OCI-LY7 (cell line): ENCODE measurements around the gene DKK3. TPM values are rescaled to one million over a fixed set of nuclear protein-coding genes. Genes with fewer than 3 reads are reported as not detected.

Experiments used
- BruUV-seq: library from RNA; stranded (reverse); fragments of 400-500 nt; replicated peaks from 2 replicates; lab custom pipeline; 2021; lab: Mats Ljungman, UMichigan
- CTCF ChIA-PET: fragments of 300-600 bp; sonication (Branson Sonifier 250); formaldehyde crosslinking; loops from one replicate; lab custom pipeline; 2022; ENCODE audit warnings: antibody characterized with exemption; ENCODE audit not compliant: unreplicated experiment; lab: Charles Lee
- POLR2A ChIA-PET: fragments of 300-600 bp; sonication (Branson Sonifier 250); formaldehyde crosslinking; loops from one replicate; lab custom pipeline; 2022; ENCODE audit warnings: antibody characterized with exemption; lab: Charles Lee
- DNase-seq: peaks from one replicate; pipeline ENCODE4 v3.0.0-alpha.2; 2015; ENCODE audit warnings: low spot score
- H2AFZ ChIP-seq: fragments of 200-600 bp; sonication (generic), shearing (Covaris generic); 2 replicates; pipeline ENCODE4 v1.6.1; 2014; ENCODE audit warnings: mild to moderate bottlenecking, antibody characterized with exemption, low read length, moderate library complexity
- H3K27ac ChIP-seq: fragments of 200-600 bp; sonication (generic); 2 replicates; pipeline ENCODE4 v1.5.1; 2014; ENCODE audit warnings: mixed run types, low read depth, mild to moderate bottlenecking, moderate library complexity, low read length, inconsistent platforms; ENCODE audit not compliant: poor library complexity, severe bottlenecking
- H3K36me3 ChIP-seq: fragments of 200-600 bp; sonication (generic); 2 replicates; pipeline ENCODE4 v1.6.1; 2014; ENCODE audit warnings: mild to moderate bottlenecking, antibody characterized with exemption, low read length, moderate library complexity, mixed read lengths; ENCODE audit not compliant: insufficient read depth
- H3K4me1 ChIP-seq: fragments of 200-600 bp; sonication (generic); 2 replicates; pipeline ENCODE4 v1.5.1; 2014; ENCODE audit warnings: mild to moderate bottlenecking, low read length; ENCODE audit not compliant: insufficient read depth, poor library complexity, severe bottlenecking
- H3K4me2 ChIP-seq: fragments of 200-600 bp; sonication (generic); 2 replicates; pipeline ENCODE4 v1.6.1; 2014; ENCODE audit warnings: mild to moderate bottlenecking, low read length
- H3K4me3 ChIP-seq: fragments of 200-600 bp; sonication (generic); 2 replicates; pipeline ENCODE4 v1.5.1; 2014; ENCODE audit warnings: mild to moderate bottlenecking, low read depth, low read length; ENCODE audit not compliant: poor library complexity, severe bottlenecking
- H3K79me2 ChIP-seq: fragments of 200-600 bp; sonication (generic); 2 replicates; pipeline ENCODE4 v1.6.1; 2016; ENCODE audit warnings: low read depth, mild to moderate bottlenecking, low read length, moderate library complexity, mixed read lengths; ENCODE audit not compliant: insufficient read depth
- H3K9me2 ChIP-seq: fragments of 200-600 bp; sonication (generic); 2 replicates; pipeline ENCODE4 v1.6.1; 2016; ENCODE audit warnings: mild to moderate bottlenecking, low read length, mixed read lengths; ENCODE audit not compliant: insufficient read depth
- H3K9me3 ChIP-seq: fragments of 200-600 bp; sonication (generic); 2 replicates; pipeline ENCODE4 v1.6.1; 2014; ENCODE audit warnings: mild to moderate bottlenecking, mixed run types, low read length, mixed read lengths
- H4K20me1 ChIP-seq: fragments of 200-600 bp; sonication (generic); 2 replicates; pipeline ENCODE4 v1.6.1; 2014; ENCODE audit warnings: mild to moderate bottlenecking, antibody characterized with exemption, low read length, moderate library complexity, mixed read lengths; ENCODE audit not compliant: insufficient read depth
- CTCF ChIP-seq: fragments of 200-600 bp; sonication (generic); conservative IDR thresholded peaks from 2 replicates; pipeline ENCODE4 v1.5.1; 2014; ENCODE audit warnings: mild to moderate bottlenecking, antibody characterized with exemption, low read length, moderate library complexity, mixed read lengths
- EZH2phosphoT487 ChIP-seq: fragments of 200-600 bp; sonication (generic); IDR thresholded peaks from 2 replicates; pipeline ENCODE4 v1.6.1; 2018; ENCODE audit warnings: low read depth, borderline replicate concordance, mild to moderate bottlenecking, mixed run types, antibody characterized with exemption, low read length, moderate library complexity, mixed read lengths
- intact Hi-C: fragments of 100-400 bp; cut with micrococcal nuclease; formaldehyde crosslinking; loops from one replicate; pipeline ENCODE4 v1.10.0; 2022; ENCODE audit not compliant: unreplicated experiment
- total RNA-seq, 2 experiments: library from RNA; depleted of rRNA in 1 of 2; stranded (reverse); fragments of >200 nt in 1 of 2; shearing (Covaris generic) in 1 of 2; gene quantifications; 2 replicates each; pipeline ENCODE4 v1.2.3, GENCODE V29; 2014 to 2022

Gene DKK3
- total RNA-seq, 2 experiments from 2014 or later: not detected

- no peaks in the 10 kb centered on the region for H3K79me2 ChIP-seq
- no TSS peak for BruUV-seq
- H3K36me3 ChIP-seq: no peaks in the 10 kb centered on the region
- no peak overlapping the region for H3K4me3 ChIP-seq
- no peaks in the 10 kb centered on the region for H3K9me3 ChIP-seq
- TF ChIP-seq CTCF (no peak), EZH2phosphoT487 (no peak)
- no peak overlapping the region for H2AFZ ChIP-seq
- no peak overlapping the region for H3K27ac ChIP-seq
- no peaks in the 10 kb centered on the region for H3K9me2 ChIP-seq
- ChIA-PET POLR2A (no interaction called here), CTCF (no interaction called here)
- no peak overlapping the region for H3K4me2 ChIP-seq
- no peaks in the 10 kb centered on the region for H4K20me1 ChIP-seq
- no peak for DNase-seq
- intact Hi-C loops: no loop called here
- H3K4me1 ChIP-seq: no peaks in the 10 kb centered on the region
These were observed 44.3 kb downstream of the DKK3 start for GRCh38 chr11:11963842-11964773.

GRCh38 chr11:11963067-11963466, 45.4 kb downstream of the DKK3 start:
- Histone ChIP-seq H3K9me3 (no peaks in the 10 kb centered on the region), H2AFZ (no peak overlapping the region), H4K20me1 (no peaks in the 10 kb centered on the region), H3K27ac (no peak overlapping the region), H3K4me2 (no peak overlapping the region), H3K4me3 (no peak overlapping the region), H3K9me2 (no peaks in the 10 kb centered on the region), H3K36me3 (no peaks in the 10 kb centered on the region), H3K4me1 (no peaks in the 10 kb centered on the region), H3K79me2 (no peaks in the 10 kb centered on the region)
- TF ChIP-seq EZH2phosphoT487: no peak
- no peak for TF ChIP-seq CTCF
- CTCF ChIA-PET: no interaction called here
- BruUV-seq: no TSS peak
- DNase-seq: no peak
- POLR2A ChIA-PET: no interaction called here
- intact Hi-C loops: no loop called here

GRCh38 chr11:11961399-11962028, 46.9 kb downstream of the DKK3 start:
- Histone ChIP-seq H2AFZ (no peak overlapping the region), H3K4me1 (no peaks in the 10 kb centered on the region), H3K4me3 (no peak overlapping the region), H3K36me3 (peaks cover 14% of the 10 kb centered on the region), H3K4me2 (no peak overlapping the region), H3K9me3 (no peaks in the 10 kb centered on the region), H3K79me2 (no peaks in the 10 kb centered on the region), H3K27ac (no peak overlapping the region), H3K9me2 (no peaks in the 10 kb centered on the region), H4K20me1 (no peaks in the 10 kb centered on the region)
- CTCF ChIA-PET: no interaction called here
- TF ChIP-seq CTCF (no peak), EZH2phosphoT487 (no peak)
- BruUV-seq: no TSS peak
- DNase-seq: no peak
- intact Hi-C loops: no loop called here
- POLR2A ChIA-PET: no interaction called here
